K562 (cell line): ENCODE results near the gene SCAMP3. TPM values are rescaled to one million over a fixed set of nuclear protein-coding genes. Genes with fewer than 3 reads are reported as not detected.
A peak's percentile ranks its signal among the peaks of the same experiment; 100 is the strongest.

Experiments used
- CREB3 ChIP-seq: fragments of 450-650 bp; conservative IDR thresholded peaks from 2 replicates; pipeline ENCODE4 v1.6.1; 2016; ENCODE audit warnings: missing genetic modification characterization, low read depth, mild to moderate bottlenecking, missing compliant biosample characterization, moderate library complexity
- ETV5 ChIP-seq: sonication (generic); formaldehyde crosslinking; IDR thresholded peaks from 2 replicates; pipeline ENCODE4 v1.4.0; 2020; ENCODE audit warnings: low read depth, mild to moderate bottlenecking, missing genetic modification reagents
- GABPB1 ChIP-seq: sonication (generic); formaldehyde crosslinking; IDR thresholded peaks from 2 replicates; pipeline ENCODE4 v1.8.0; 2022; ENCODE audit warnings: mild to moderate bottlenecking, missing genetic modification reagents
- HDAC6 ChIP-seq: IDR thresholded peaks from 2 replicates; pipeline ENCODE4 v1.6.1; 2012; ENCODE audit warnings: low read depth, mild to moderate bottlenecking, control low read depth, inconsistent platforms, low read length, moderate library complexity
- MLLT1 ChIP-seq, 2 experiments: fragments of 450-650 bp; IDR thresholded peaks; 2 replicates each; pipeline ENCODE4 v1.6.1; 2016
- NCOR1 ChIP-seq: fragments of 450-650 bp; IDR thresholded peaks from 2 replicates; pipeline ENCODE4 v1.6.1; 2016; ENCODE audit warnings: mild to moderate bottlenecking, moderate library complexity
- PATZ1 ChIP-seq: fragments of 250-450 bp; sonication (Bioruptor Pico); IDR thresholded peaks from 2 replicates; pipeline ENCODE4 v1.5.0; 2020; ENCODE audit warnings: mild to moderate bottlenecking, borderline replicate concordance
- PBX2 ChIP-seq, 2 experiments: IDR thresholded peaks in 1 of 2; conservative IDR thresholded peaks in 1 of 2; 2 replicates each; pipeline ENCODE4 v1.6.1; 2016; ENCODE audit warnings: low read depth in 2 of 2, mild to moderate bottlenecking in 1 of 2, missing compliant biosample characterization in 1 of 2, missing genetic modification characterization in 1 of 2, moderate library complexity in 1 of 2
- SNIP1 ChIP-seq: fragments of 450-650 bp; IDR thresholded peaks from 2 replicates; pipeline ENCODE4 v1.7.1; 2017; ENCODE audit warnings: low read depth, mild to moderate bottlenecking
- SUPT5H ChIP-seq: fragments of 450-650 bp; IDR thresholded peaks from 2 replicates; pipeline ENCODE4 v1.6.1; 2016
- TAF1 ChIP-seq: IDR thresholded peaks from 2 replicates; pipeline ENCODE4 v1.6.1; 2011; ENCODE audit warnings: mild to moderate bottlenecking, low read length, moderate library complexity; ENCODE audit not compliant: insufficient read depth, control insufficient read depth, severe bottlenecking; ENCODE audit errors: extremely low read depth
- ZBTB43 ChIP-seq: sonication (generic); formaldehyde crosslinking; IDR thresholded peaks from 2 replicates; pipeline ENCODE4 v1.8.0; 2023; ENCODE audit warnings: mild to moderate bottlenecking, missing genetic modification reagents
- ZFP1 ChIP-seq: fragments of 450-650 bp; formaldehyde crosslinking; IDR thresholded peaks from 2 replicates; pipeline ENCODE4 v1.4.0; 2020; ENCODE audit warnings: mild to moderate bottlenecking, mixed read lengths
- ZFP91 ChIP-seq: sonication (generic); formaldehyde crosslinking; IDR thresholded peaks from 2 replicates; pipeline ENCODE4 v1.8.0; 2022; ENCODE audit warnings: mild to moderate bottlenecking, missing genetic modification reagents
- ZNF24 ChIP-seq: fragments of 450-650 bp; IDR thresholded peaks from 2 replicates; pipeline ENCODE4 v1.6.1; 2016
- ZNF408 ChIP-seq: fragments of 250-450 bp; sonication (Bioruptor Pico); IDR thresholded peaks from 2 replicates; pipeline ENCODE4 v1.4.0; 2020; ENCODE audit warnings: low read depth, mild to moderate bottlenecking, moderate library complexity
- ZNF444 ChIP-seq: fragments of 250-450 bp; sonication (Bioruptor Pico); IDR thresholded peaks from 2 replicates; pipeline ENCODE4 v1.4.0; 2020; ENCODE audit warnings: mild to moderate bottlenecking, moderate library complexity
- ZNF780A ChIP-seq: fragments of 250-450 bp; sonication (Bioruptor Pico); IDR thresholded peaks from 2 replicates; pipeline ENCODE4 v1.5.0; 2021; ENCODE audit warnings: mild to moderate bottlenecking
- polyA plus RNA-seq, 8 experiments: library from polyadenylated mRNA; depleted of rRNA in 4 of 8; stranded (reverse) in 5 of 8; unstranded in 3 of 8; fragments of >200 nt; fragmentation: Nextera tagmentation in 2 of 8; fragmentation: Illumina TruSeq in 1 of 8; extraction: Ambion mirVana in 2 of 8; extraction: Trizol in 1 of 8; gene quantifications; 2 replicates each; pipeline versions ENCODE4 v1.2.1 to v1.2.3, GENCODE V29; 2011 to 2014; ENCODE audit warnings: inconsistent platforms in 1 of 8, missing spikeins in 1 of 8
- total RNA-seq, 7 experiments: library from RNA; depleted of rRNA in 6 of 7; stranded (reverse); fragments of >200 nt in 6 of 7; fragmentation: Illumina TruSeq in 2 of 7; extraction: Trizol in 2 of 7; gene quantifications; 2 replicates each; pipeline versions ENCODE4 v1.2.1 to v1.2.3, GENCODE V29; 2011 to 2021; ENCODE audit warnings: low replicate concordance in 1 of 7

The SCAMP3 gene
- total and polyA plus RNA-seq, 9 of the 15 experiments (the other 6 are each of a cell fraction or from before 2014, with no cell fraction given) = 14.2 to 131 (median 86.1) TPM

- TF ChIP-seq ZNF444 (CRISPR knock-in tag) = peak; percentile 91
- peak; percentile 99 for TF ChIP-seq CREB3 (tag)
- peak; percentile 72; the same call in 1 of the 2 replicates for TF ChIP-seq ZFP1 (CRISPR knock-in tag)
- no peak for TF ChIP-seq ZNF780A (CRISPR knock-in tag)
- no peak for TF ChIP-seq SUPT5H
- no peak for TF ChIP-seq ZFP91 (CRISPR knock-in tag)
- peak; percentile 90; the same call in 1 of the 2 replicates for TF ChIP-seq PATZ1 (CRISPR knock-in tag)
- no peak for TF ChIP-seq TAF1
- no peak for TF ChIP-seq ETV5
- TF ChIP-seq MLLT1 (IDR thresholded peaks at IDR 0.05) = no peak
- TF ChIP-seq ZBTB43 (CRISPR knock-in tag) = no peak
- TF ChIP-seq NCOR1 = 0 out of 2 replicates have a peak, but pooled peaks have one; percentile 26
- no peak for TF ChIP-seq SNIP1
- TF ChIP-seq HDAC6 = no peak
- TF ChIP-seq GABPB1 = no peak
- TF ChIP-seq ZNF408 (CRISPR knock-in tag) = no peak
- no peak for TF ChIP-seq ZNF24
- no peak for TF ChIP-seq PBX2 (CRISPR knock-in tag; IDR thresholded peaks at IDR 0.05; ENCODE audit: low read depth)
- peak; percentile 77 for TF ChIP-seq PBX2 (tag; conservative IDR thresholded peaks at IDR 0.05; ENCODE audit: low read depth)
These were observed 45.1 kb upstream of the SCAMP3 start (continued) for GRCh38 chr1:155307247-155307740.
